ENCODE data around the gene SEMA7A.
"Not testable (repeated sequence)": the region's sequence is repeated elsewhere in the genome, so short reads cannot be mapped to it uniquely, and the experiment has no call there.

Gene SEMA7A

DNA sequence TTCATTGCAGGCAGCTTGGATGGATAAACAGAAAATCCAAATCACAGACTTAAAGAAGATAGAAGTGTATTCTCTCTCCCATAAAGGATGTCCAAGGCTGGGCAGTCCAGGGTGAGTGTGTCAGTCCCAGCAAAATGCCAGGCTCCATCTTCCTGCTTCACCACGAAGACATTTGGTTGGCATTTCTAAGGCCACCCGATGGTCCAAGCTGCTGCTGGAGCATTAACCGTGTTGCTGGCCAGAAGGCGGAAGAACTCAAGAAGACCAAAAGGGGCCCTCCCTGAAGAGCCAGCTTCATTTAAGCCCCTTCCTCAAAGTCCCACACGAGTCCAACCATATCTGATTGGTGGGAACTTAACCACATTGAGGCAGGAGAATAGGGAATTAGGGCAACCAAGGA is 63.3 kb downstream of the SEMA7A start:
- no peak for DNase-seq

- DNase-seq, result no peak
Observed at GRCh38 chr15:74369756-74370155, 64.0 kb downstream of the SEMA7A start.

DNA sequence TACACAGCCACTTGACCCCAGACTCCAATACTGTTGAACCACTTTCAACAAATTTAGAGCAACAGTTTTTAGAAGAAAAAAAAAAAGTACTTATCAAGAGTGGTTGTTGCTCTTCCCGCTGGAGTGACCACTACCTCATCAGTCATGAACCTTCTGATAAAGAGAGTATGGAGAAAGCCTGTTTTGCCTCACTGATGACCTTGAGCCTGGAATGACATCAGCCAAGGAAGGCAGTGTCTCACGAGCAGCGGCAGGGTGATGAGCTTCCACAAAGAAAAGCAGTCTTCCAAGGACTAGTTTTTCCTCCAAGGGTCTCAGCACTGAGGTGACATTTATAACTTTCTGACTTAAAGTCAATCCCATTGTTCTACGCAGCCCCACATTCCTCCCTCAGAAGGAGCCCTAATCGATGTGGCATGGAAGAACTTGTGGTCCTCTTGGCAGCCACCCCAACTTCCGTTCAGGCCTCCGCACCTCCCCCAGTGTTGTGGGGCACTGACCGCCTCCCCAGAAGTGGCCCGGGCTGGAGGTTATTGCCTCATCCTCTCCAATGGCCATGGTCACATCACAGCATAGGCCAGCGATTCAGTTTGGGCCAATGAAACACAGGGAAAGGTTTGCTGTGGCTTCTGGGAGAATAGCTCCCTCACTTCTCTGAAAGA is 64.5 kb downstream of the SEMA7A start:
- DNase-seq, result no peak

DNA sequence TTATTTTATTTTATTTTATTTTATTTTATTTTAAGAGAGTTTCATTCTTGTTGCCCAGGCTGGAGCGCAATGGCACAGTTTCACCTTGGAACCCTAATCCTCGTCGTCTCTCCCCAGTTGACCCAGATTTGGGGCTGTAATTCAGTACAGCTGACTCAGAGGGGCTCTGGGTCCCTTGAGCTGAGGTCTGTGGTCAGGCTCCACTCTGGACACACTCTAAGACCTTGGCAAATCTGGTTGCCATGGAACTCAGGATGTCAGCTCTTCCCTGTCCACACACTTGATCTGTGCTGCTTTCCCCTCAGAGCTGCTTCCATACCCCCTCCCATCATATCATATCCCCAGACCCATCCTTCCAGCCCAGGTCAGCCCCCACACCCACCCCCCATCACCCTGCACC is 65.6 kb downstream of the SEMA7A start:
- no peak for DNase-seq

DNA sequence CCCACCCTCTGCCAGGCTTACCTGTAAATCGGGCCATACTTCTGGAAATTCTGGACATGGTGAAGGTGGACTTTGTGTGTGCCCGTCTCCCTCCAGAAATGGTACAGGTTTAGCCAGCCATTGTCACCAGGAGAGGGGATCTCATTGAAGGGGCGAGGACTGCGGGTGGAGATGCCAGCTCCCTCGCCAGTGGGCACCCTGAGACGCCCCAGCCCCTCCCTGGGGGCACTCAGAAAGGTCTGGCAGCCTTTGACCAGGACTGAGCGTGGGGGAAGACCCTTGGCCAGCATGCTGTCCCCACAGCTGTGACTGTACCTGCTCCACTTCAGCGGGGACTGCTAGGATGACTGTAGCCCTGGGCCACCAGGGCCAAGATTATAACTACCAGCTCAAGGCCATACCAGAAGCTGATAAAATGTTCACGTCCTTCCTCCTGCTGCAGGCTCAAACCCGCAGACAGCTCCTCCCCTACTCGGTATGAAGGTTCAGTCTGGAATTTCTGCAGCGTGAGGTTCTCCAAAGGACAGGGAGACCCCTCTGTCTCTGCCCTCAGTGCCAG is 66.4 kb downstream of the SEMA7A start, which contains the start of gene CYP11A1:
TSS of gene CYP11A1 (minus strand) at position 351 of the 559 bp plus-strand sequence. CDS start at position 290, 61 bp downstream.
- DNase-seq, result no peak

- no peak for DNase-seq
Observed at GRCh38 chr15:74365598-74366445, 67.9 kb downstream of the SEMA7A start.

- no peak for DNase-seq
Observed at GRCh38 chr15:74364936-74365597, 68.7 kb downstream of the SEMA7A start.

DNA sequence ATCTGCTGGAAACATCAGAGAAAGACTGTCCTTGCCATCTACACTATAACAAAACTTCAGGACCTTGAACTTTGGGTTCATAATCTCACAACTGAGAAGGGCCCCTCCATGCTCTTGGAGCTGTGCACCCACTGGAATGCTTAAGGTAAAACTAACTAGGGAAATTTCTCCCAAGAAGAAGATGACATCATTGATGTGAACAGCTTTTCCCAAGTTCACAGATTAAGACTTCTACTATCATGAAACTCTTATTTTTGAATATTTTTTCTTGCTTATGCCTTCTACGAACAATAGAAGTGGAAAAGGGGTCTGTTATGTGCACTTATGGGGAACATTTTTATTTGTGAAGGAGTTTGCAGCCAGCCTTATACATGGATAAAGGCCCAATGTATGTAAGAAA is 71.3 kb downstream of the SEMA7A start:
- DNase-seq, result no peak

DNA sequence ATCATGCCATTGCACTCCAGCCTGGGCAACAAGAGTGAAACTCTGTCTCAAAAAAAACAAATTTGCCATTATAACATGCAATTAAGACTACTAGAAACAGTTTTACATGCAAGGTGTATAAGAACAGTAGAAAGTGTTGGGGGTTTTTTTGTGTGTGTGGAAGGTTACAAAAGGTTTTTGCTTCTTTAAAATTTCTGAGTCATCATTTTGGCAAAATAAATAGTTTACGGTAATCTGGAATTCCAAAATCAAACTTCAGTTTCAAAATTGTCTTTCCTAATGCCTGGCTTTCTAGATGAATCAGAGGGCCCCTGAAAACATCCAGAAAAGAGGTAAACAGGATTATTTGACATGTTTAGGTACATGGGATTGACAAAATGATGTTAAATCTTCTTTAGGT is 72.9 kb downstream of the SEMA7A start:
- DNase-seq, result not testable (repeated sequence)

GRCh38 chr15:74359376-74359775 is 74.4 kb downstream of the SEMA7A start:
- DNase-seq, result not testable (repeated sequence)

Measured in NK-92 treated with Interleukin-12 subunit alpha and Interleukin-12 subunit beta, amount 100 ng/mL, for 24 hours (cell line).